ENCODE results near the gene SELPLG. TPM values are rescaled to one million over a fixed set of nuclear protein-coding genes. Genes with fewer than 3 reads are reported as not detected.

SELPLG gene
- total RNA-seq, 1 donor from 2014 or later, result not detected

DNA sequence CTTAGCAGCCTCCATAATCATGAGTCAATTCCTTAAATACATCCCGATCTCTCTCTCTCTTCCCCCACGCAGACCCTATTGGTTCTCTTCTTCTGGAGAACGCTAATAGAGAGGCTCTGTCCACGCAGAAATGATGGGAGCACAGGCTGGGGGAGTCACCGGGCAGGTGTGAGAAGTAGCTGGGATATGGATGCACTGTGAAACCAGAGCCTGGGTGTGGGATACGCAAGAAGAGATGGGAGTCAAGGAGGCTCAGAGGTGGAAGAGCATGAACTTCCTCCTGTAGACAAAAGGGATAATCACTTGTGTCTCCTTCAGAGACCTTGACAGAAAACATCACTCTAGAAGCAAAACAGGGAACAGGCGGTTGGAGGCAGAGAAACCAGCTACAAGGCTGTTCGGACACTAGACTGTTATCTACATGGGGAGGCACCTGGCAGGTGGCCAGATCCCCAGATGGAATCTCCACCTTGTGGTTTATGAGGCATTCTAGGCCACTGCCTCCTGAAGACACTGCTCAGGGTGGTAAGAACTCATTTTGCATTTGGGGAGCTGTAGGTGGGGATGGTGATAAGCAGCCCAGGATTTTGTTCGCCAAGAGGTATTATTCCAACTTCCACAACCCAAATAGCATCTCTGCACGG lies 7.2 kb upstream of the SELPLG start:
- peak overlapping the region; percentile 66 for H3K27ac Mint-ChIP-seq
- DNase-seq (ENCODE audit: low spot score, unreplicated experiment), result no peak
- H3K4me3 Mint-ChIP-seq (ENCODE audit: low read depth), result no peak overlapping the region
- H3K36me3 Mint-ChIP-seq (ENCODE audit: insufficient read depth), result peaks cover 5% of the 10 kb centered on the region
- no peaks in the 10 kb centered on the region for H3K9me3 Mint-ChIP-seq (ENCODE audit: low read depth)
- TF ChIP-seq, protein P1, sequence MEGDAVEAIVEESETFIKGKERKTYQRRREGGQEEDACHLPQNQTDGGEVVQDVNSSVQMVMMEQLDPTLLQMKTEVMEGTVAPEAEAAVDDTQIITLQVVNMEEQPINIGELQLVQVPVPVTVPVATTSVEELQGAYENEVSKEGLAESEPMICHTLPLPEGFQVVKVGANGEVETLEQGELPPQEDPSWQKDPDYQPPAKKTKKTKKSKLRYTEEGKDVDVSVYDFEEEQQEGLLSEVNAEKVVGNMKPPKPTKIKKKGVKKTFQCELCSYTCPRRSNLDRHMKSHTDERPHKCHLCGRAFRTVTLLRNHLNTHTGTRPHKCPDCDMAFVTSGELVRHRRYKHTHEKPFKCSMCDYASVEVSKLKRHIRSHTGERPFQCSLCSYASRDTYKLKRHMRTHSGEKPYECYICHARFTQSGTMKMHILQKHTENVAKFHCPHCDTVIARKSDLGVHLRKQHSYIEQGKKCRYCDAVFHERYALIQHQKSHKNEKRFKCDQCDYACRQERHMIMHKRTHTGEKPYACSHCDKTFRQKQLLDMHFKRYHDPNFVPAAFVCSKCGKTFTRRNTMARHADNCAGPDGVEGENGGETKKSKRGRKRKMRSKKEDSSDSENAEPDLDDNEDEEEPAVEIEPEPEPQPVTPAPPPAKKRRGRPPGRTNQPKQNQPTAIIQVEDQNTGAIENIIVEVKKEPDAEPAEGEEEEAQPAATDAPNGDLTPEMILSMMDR (IDR thresholded peaks at IDR 0.05; ENCODE audit: unreplicated experiment), result no peak
- H3K27me3 Mint-ChIP-seq, result peaks cover 4% of the 10 kb centered on the region
- peaks cover 9% of the 10 kb centered on the region for H3K4me1 Mint-ChIP-seq (ENCODE audit: low read depth)

- H3K27ac Mint-ChIP-seq, result no peak overlapping the region
- TF ChIP-seq, protein P1 (IDR thresholded peaks at IDR 0.05; ENCODE audit: unreplicated experiment), result no peak
- H3K4me1 Mint-ChIP-seq (ENCODE audit: low read depth), result peaks cover 9% of the 10 kb centered on the region
- no peaks in the 10 kb centered on the region for H3K36me3 Mint-ChIP-seq (ENCODE audit: insufficient read depth)
- H3K4me3 Mint-ChIP-seq (ENCODE audit: low read depth), result no peak overlapping the region
- no peak for DNase-seq (ENCODE audit: low spot score, unreplicated experiment)
- no peaks in the 10 kb centered on the region for H3K9me3 Mint-ChIP-seq (ENCODE audit: low read depth)
- H3K27me3 Mint-ChIP-seq, result peaks cover 9% of the 10 kb centered on the region
Measured at GRCh38 chr12:108638997-108639822, 5.5 kb upstream of the SELPLG start.

DNA sequence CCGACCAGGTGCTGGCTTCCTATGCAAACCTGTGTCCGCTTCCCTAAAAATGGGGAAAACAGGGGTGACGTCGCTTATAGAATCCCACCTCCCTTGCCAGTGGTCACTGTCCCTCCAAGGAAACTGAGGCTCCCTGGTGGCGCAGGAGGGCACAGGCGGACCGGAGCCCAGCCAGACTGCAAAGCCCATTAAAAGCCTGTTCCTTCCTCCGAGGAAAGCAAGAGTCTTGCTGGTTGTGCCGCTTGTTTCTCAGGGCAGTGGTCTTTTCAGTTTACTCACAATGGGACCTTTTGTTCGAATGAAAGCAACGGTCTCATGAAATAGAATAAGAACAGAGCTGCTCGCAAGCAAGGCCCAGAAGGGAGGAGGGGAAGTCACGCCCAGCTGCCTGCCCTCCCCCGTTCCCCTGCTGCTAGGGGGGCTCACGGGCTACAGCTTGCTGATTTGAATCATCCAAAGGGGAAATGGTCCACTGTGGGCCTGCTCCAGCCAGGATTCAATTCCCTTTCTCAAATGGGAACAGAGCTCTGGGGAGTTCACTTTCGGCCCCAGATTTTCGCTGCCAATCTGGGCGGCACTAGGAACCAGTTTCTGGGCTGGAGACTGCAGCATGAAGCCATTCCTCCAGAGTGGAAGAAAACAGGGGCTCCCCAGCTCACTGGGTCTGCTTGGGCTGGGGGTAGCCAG lies 4.6 kb upstream of the SELPLG start:
- Mint-ChIP-seq H3K9me3 (ENCODE audit: low read depth) (no peaks in the 10 kb centered on the region), H3K27ac (peak overlapping the region; percentile 56), H3K4me1 (ENCODE audit: low read depth) (peaks cover 9% of the 10 kb centered on the region)

GRCh38 chr12:108637222-108637971 lies 3.7 kb upstream of the SELPLG start:
- Mint-ChIP-seq H3K36me3 (ENCODE audit: insufficient read depth) (no peaks in the 10 kb centered on the region), H3K27ac (no peak overlapping the region), H3K27me3 (peaks cover 9% of the 10 kb centered on the region)

More for the DNA sequence above, 4.6 kb upstream of the SELPLG start:
- TF ChIP-seq, protein P1 (IDR thresholded peaks at IDR 0.05; ENCODE audit: unreplicated experiment), result no peak
- Mint-ChIP-seq H3K4me3 (ENCODE audit: low read depth) (no peak overlapping the region), H3K36me3 (ENCODE audit: insufficient read depth) (no peaks in the 10 kb centered on the region), H3K27me3 (peaks cover 9% of the 10 kb centered on the region)
- DNase-seq (ENCODE audit: low spot score, unreplicated experiment), result no peak

More at GRCh38 chr12:108637222-108637971, 3.7 kb upstream of the SELPLG start:
- H3K4me3 Mint-ChIP-seq (ENCODE audit: low read depth), result no peak overlapping the region
- no peaks in the 10 kb centered on the region for H3K9me3 Mint-ChIP-seq (ENCODE audit: low read depth)
- H3K4me1 Mint-ChIP-seq (ENCODE audit: low read depth), result peaks cover 9% of the 10 kb centered on the region
- TF ChIP-seq, protein P1 (IDR thresholded peaks at IDR 0.05; ENCODE audit: unreplicated experiment), result no peak
- DNase-seq (ENCODE audit: low spot score, unreplicated experiment), result no peak
